ENCODE results near the gene TMEM147.

Gene TMEM147

DNA sequence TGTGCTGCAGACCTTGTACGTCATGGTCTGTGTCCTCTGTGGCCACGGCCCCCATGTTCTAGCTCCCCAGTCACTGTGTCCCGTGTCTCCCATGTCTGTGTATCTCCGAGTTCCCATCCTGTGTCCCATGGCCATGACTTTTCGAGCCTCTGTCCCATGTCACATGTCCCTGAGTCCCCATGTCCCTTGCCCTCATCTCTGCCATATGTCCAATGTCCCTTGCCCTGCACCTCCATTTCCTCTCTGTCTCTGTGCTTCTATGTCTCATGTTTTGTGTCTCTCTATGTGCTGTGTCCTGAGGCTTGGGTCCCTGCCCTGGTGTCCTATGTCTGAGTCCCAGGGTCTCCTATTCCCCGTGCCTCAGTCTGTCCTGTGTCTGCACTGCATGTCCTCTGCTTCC is 16.0 kb downstream of the TMEM147 start:
- no peak for DNase-seq
- H3K36me3 ChIP-seq (ENCODE audit: insufficient read depth, low read length): no peaks in the 10 kb centered on the region
- H3K4me3 ChIP-seq (ENCODE audit: low read depth in 1 of 2, low read length in 2 of 2): no peak overlapping the region
- no peaks in the 10 kb centered on the region for H4K20me1 ChIP-seq (ENCODE audit: insufficient read depth, low read length)
- TF ChIP-seq EZH2 (IDR thresholded peaks at IDR 0.05; ENCODE audit: borderline replicate concordance, low read depth, low read length, severe bottlenecking) (no peak), CTCF (IDR thresholded peaks at IDR 0.05; ENCODE audit: borderline replicate concordance, extremely low read depth, low read length, poor library complexity, severe bottlenecking) (no peak)
- ATAC-seq (ENCODE audit: insufficient read depth, low read depth): no peak
- H3K27ac ChIP-seq (ENCODE audit: low read length): no peak overlapping the region
- H3K4me2 ChIP-seq (ENCODE audit: insufficient read depth, low read length): no peak overlapping the region
- no peaks in the 10 kb centered on the region for H3K4me1 ChIP-seq (ENCODE audit: insufficient read depth, low read length)
- H3K79me2 ChIP-seq (ENCODE audit: insufficient read depth, low read length): no peaks in the 10 kb centered on the region
- no peaks in the 10 kb centered on the region for H3K27me3 ChIP-seq (ENCODE audit: insufficient read depth, low read length, poor library complexity)
- no peaks in the 10 kb centered on the region for H3K9me3 ChIP-seq (ENCODE audit: insufficient read depth, low read length, severe bottlenecking)
- H2AFZ ChIP-seq (ENCODE audit: low read depth, low read length): no peak overlapping the region
- no peak overlapping the region for H3K9ac ChIP-seq (ENCODE audit: low read depth, low read length)

DNA sequence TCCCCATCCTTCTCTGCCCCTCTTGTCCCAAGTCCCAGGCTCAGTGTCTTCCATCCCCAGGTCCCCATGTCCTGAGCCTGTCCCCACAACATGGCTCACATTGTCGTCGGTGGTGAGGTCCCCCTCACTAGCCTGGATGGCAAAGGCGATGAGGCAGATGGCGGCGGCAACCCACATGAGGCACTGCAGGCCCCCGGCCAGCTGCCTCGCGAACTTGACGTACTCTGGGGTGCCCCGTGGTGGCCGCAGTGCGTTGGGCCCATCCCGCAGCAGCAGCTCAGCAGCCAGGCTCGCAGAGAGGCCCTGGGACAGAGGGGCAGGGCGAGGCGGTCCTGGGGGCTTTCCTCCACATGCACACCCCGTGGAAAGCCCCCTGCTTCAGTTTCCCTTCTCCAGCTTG is 16.9 kb downstream of the TMEM147 start:
- H3K9ac ChIP-seq (ENCODE audit: low read depth, low read length): no peak overlapping the region
- H3K4me3 ChIP-seq (ENCODE audit: low read depth in 1 of 2, low read length in 2 of 2): no peak overlapping the region
- ATAC-seq (ENCODE audit: insufficient read depth, low read depth): no peak
- H3K36me3 ChIP-seq (ENCODE audit: insufficient read depth, low read length): no peaks in the 10 kb centered on the region
- H3K4me2 ChIP-seq (ENCODE audit: insufficient read depth, low read length): no peak overlapping the region
- no peaks in the 10 kb centered on the region for H3K27me3 ChIP-seq (ENCODE audit: insufficient read depth, low read length, poor library complexity)
- H3K9me3 ChIP-seq (ENCODE audit: insufficient read depth, low read length, severe bottlenecking): no peaks in the 10 kb centered on the region
- no peak for DNase-seq
- no peaks in the 10 kb centered on the region for H4K20me1 ChIP-seq (ENCODE audit: insufficient read depth, low read length)
- H3K4me1 ChIP-seq (ENCODE audit: insufficient read depth, low read length): no peaks in the 10 kb centered on the region
- TF ChIP-seq EZH2 (IDR thresholded peaks at IDR 0.05; ENCODE audit: borderline replicate concordance, low read depth, low read length, severe bottlenecking): no peak
- TF ChIP-seq CTCF (IDR thresholded peaks at IDR 0.05; ENCODE audit: borderline replicate concordance, extremely low read depth, low read length, poor library complexity, severe bottlenecking): no peak
- H3K27ac ChIP-seq (ENCODE audit: low read length): no peak overlapping the region
- H3K79me2 ChIP-seq (ENCODE audit: insufficient read depth, low read length): no peaks in the 10 kb centered on the region
- H2AFZ ChIP-seq (ENCODE audit: low read depth, low read length): no peak overlapping the region

GRCh38 chr19:35562776-35563175 is 17.4 kb downstream of the TMEM147 start:
- no peaks in the 10 kb centered on the region for H3K36me3 ChIP-seq (ENCODE audit: insufficient read depth, low read length)
- DNase-seq (no peak), ATAC-seq (ENCODE audit: insufficient read depth, low read depth) (no peak)
- H3K4me3 ChIP-seq (ENCODE audit: low read depth in 1 of 2, low read length in 2 of 2): no peak overlapping the region
- H4K20me1 ChIP-seq (ENCODE audit: insufficient read depth, low read length): no peaks in the 10 kb centered on the region
- no peaks in the 10 kb centered on the region for H3K9me3 ChIP-seq (ENCODE audit: insufficient read depth, low read length, severe bottlenecking)
- H3K4me1 ChIP-seq (ENCODE audit: insufficient read depth, low read length): no peaks in the 10 kb centered on the region
- no peak overlapping the region for H3K4me2 ChIP-seq (ENCODE audit: insufficient read depth, low read length)
- TF ChIP-seq CTCF (IDR thresholded peaks at IDR 0.05; ENCODE audit: borderline replicate concordance, extremely low read depth, low read length, poor library complexity, severe bottlenecking): no peak
- no peak for TF ChIP-seq EZH2 (IDR thresholded peaks at IDR 0.05; ENCODE audit: borderline replicate concordance, low read depth, low read length, severe bottlenecking)
- no peak overlapping the region for H3K27ac ChIP-seq (ENCODE audit: low read length)
- H3K27me3 ChIP-seq (ENCODE audit: insufficient read depth, low read length, poor library complexity): no peaks in the 10 kb centered on the region
- H3K79me2 ChIP-seq (ENCODE audit: insufficient read depth, low read length): no peaks in the 10 kb centered on the region
- no peak overlapping the region for H3K9ac ChIP-seq (ENCODE audit: low read depth, low read length)
- no peak overlapping the region for H2AFZ ChIP-seq (ENCODE audit: low read depth, low read length)

Measured in DND-41 (cell line).